ENCODE measurements around the gene ARHGAP1.

DNA sequence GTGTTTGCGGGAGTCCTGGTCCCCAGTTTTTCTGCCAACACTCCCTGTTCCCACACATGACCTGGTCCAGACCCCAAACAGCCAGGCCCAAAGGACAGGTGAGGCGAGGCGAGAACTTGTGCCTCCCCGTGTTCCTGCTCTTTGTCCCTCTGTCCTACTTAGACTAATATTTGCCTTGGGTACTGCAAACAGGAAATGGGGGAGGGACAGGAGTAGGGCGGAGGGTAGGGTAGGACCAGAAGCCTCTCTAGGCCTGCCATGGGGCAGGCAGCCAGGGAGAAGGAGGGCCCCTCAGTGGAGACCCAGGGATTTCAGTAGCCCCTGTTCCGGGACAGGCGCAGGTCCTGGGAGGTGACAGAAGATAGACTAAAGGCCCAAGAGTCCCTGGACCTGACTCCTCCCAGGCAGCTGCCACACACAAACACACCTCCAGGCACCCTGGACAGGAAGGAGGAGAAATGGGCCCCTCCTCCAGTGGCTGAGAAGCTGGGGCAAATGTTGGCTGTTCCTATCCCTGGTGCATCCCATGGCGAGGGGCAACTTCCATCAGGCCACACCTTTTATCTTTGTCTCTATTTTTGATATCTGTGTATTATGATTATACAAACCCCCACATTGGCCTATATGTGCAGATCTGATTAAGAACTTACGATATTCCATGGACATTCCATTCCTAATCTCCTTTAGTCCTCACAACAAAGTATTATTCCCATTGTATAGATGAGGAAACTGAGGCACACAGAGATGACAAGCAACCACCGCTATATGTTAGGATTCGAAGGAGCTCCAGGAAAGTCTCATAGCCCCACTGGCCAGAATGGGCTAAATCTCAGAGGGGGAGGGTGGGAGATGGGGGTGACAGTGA is 18.0 kb upstream of the ARHGAP1 start:
- TF ChIP-seq, protein P1, sequence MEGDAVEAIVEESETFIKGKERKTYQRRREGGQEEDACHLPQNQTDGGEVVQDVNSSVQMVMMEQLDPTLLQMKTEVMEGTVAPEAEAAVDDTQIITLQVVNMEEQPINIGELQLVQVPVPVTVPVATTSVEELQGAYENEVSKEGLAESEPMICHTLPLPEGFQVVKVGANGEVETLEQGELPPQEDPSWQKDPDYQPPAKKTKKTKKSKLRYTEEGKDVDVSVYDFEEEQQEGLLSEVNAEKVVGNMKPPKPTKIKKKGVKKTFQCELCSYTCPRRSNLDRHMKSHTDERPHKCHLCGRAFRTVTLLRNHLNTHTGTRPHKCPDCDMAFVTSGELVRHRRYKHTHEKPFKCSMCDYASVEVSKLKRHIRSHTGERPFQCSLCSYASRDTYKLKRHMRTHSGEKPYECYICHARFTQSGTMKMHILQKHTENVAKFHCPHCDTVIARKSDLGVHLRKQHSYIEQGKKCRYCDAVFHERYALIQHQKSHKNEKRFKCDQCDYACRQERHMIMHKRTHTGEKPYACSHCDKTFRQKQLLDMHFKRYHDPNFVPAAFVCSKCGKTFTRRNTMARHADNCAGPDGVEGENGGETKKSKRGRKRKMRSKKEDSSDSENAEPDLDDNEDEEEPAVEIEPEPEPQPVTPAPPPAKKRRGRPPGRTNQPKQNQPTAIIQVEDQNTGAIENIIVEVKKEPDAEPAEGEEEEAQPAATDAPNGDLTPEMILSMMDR (CRISPR knock-in tag; IDR thresholded peaks at IDR 0.05), result peak; percentile 50
- TF ChIP-seq TMF1 (CRISPR knock-in tag; IDR thresholded peaks at IDR 0.05; ENCODE audit: low read depth) (0 out of 2 replicates have a peak, but pooled peaks have one; percentile 27), SAP130 (CRISPR knock-in tag; IDR thresholded peaks at IDR 0.05; ENCODE audit: low read depth) (peak; percentile 96), FOXK1 (CRISPR knock-in tag; IDR thresholded peaks at IDR 0.05; ENCODE audit: borderline replicate concordance, low read depth) (peak; percentile 63; the same call in 1 of the 2 replicates)
- TF ChIP-seq, protein P2, sequence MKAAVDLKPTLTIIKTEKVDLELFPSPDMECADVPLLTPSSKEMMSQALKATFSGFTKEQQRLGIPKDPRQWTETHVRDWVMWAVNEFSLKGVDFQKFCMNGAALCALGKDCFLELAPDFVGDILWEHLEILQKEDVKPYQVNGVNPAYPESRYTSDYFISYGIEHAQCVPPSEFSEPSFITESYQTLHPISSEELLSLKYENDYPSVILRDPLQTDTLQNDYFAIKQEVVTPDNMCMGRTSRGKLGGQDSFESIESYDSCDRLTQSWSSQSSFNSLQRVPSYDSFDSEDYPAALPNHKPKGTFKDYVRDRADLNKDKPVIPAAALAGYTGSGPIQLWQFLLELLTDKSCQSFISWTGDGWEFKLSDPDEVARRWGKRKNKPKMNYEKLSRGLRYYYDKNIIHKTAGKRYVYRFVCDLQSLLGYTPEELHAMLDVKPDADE (CRISPR knock-in tag; IDR thresholded peaks at IDR 0.05), result peak; percentile 47; the same call in 1 of the 2 replicates

Data from HepG2 (cell line).